GM12878 (cell line): ENCODE results near the gene ALDH3B2. TPM values are rescaled to one million over a fixed set of nuclear protein-coding genes. Genes with fewer than 3 reads are reported as not detected.

Source experiments
- ATAC-seq: fragments of 200-7000 bp; cut with Tn5 transposase; 3 replicates; pipeline ENCODE4 v1.9.1; 2020; ENCODE audit warnings: mild to moderate bottlenecking, moderate library complexity
- BruUV-seq: library from RNA; stranded (reverse); fragments of 400-500 nt; replicated peaks from 2 replicates; lab custom pipeline; 2021; lab: Mats Ljungman, UMichigan
- CTCF ChIA-PET: fragments of 300-600 bp; sonication (Branson Sonifier 250); formaldehyde crosslinking; extraction: SDS; loops from one replicate; lab custom pipeline; 2021; ENCODE audit warnings: inconsistent platforms; lab: Yijun Ruan, JAX
- POLR2A ChIA-PET: fragments of 350-600 bp; formaldehyde crosslinking; extraction: SDS; loops from one replicate; lab custom pipeline; 2021; ENCODE audit warnings: inconsistent platforms; lab: Charles Lee
- RAD21 ChIA-PET: fragments of 300-600 bp; sonication (Branson Sonifier 250); formaldehyde crosslinking; loops from one replicate; lab custom pipeline; 2023; ENCODE audit warnings: antibody characterized with exemption; ENCODE audit not compliant: unreplicated experiment; lab: Charles Lee
- SMC1A ChIA-PET: fragments of 300-600 bp; sonication (Branson Sonifier 250); formaldehyde crosslinking; loops from one replicate; lab custom pipeline; 2023; ENCODE audit not compliant: unreplicated experiment, uncharacterized antibody; lab: Charles Lee
- DNase-seq: peaks from one replicate; pipeline ENCODE4 v3.0.0-alpha.2; 2011; ENCODE audit warnings: low read depth, low spot score
- FAIRE-seq: peaks from 3 replicates; lab custom pipeline; 2011; peaks lifted over from hg19 to GRCh38; lab: Jason Lieb, UNC
- H2AFZ ChIP-seq: 2 replicates; pipeline ENCODE4 v1.6.0; 2011; ENCODE audit warnings: low read depth, low read length, control low read depth; ENCODE audit not compliant: control insufficient read depth
- H3K27ac ChIP-seq: 2 replicates; pipeline ENCODE4 v1.5.1; 2011; ENCODE audit warnings: control low read depth; ENCODE audit not compliant: control insufficient read depth, insufficient read depth
- H3K27me3 ChIP-seq, 2 experiments: replicated peaks in 1 of 2; 2 replicates each; pipeline versions ENCODE4 v1.6.0 to v1.6.1; 2011; ENCODE audit warnings: low read length in 1 of 2; ENCODE audit not compliant: control insufficient read depth in 2 of 2, insufficient read depth in 2 of 2
- H3K36me3 ChIP-seq, 2 experiments: 2 replicates each; pipeline ENCODE4 v1.5.1; 2011; ENCODE audit warnings: low read length in 1 of 2; ENCODE audit not compliant: control insufficient read depth in 2 of 2, insufficient read depth in 2 of 2
- H3K4me1 ChIP-seq: 2 replicates; pipeline ENCODE4 v1.6.1; 2011; ENCODE audit warnings: mild to moderate bottlenecking, low read length, moderate library complexity, mixed read lengths; ENCODE audit not compliant: control insufficient read depth, insufficient read depth
- H3K4me2 ChIP-seq: 2 replicates; pipeline ENCODE4 v1.6.0; 2011; ENCODE audit warnings: control low read depth; ENCODE audit not compliant: control insufficient read depth, insufficient read depth
- H3K4me3 ChIP-seq: fragments of 200-600 bp; sonication (generic); 2 replicates; pipeline ENCODE4 v1.5.1; 2016
- H3K79me2 ChIP-seq: 2 replicates; pipeline ENCODE4 v1.6.0; 2011; ENCODE audit warnings: low read length; ENCODE audit not compliant: control insufficient read depth, insufficient read depth
- H3K9ac ChIP-seq: 2 replicates; pipeline ENCODE4 v1.8.0; 2011; ENCODE audit warnings: low read length, control low read depth, mixed read lengths; ENCODE audit not compliant: control insufficient read depth, insufficient read depth
- H3K9me3 ChIP-seq: replicated peaks from 3 replicates; pipeline ENCODE4 v1.5.1; 2011; ENCODE audit warnings: mild to moderate bottlenecking, low read length; ENCODE audit not compliant: control insufficient read depth, insufficient read depth
- H4K20me1 ChIP-seq: 2 replicates; pipeline ENCODE4 v1.6.0; 2011; ENCODE audit not compliant: control insufficient read depth, insufficient read depth
- CBFB ChIP-seq: IDR thresholded peaks from 2 replicates; pipeline ENCODE4 v1.6.1; 2016; ENCODE audit warnings: antibody characterized with exemption, low read depth
- MEF2A ChIP-seq: IDR thresholded peaks from 2 replicates; pipeline ENCODE4 v1.6.1; 2011; ENCODE audit warnings: low read depth, mild to moderate bottlenecking, low read length, moderate library complexity; ENCODE audit not compliant: insufficient read depth
- SMARCA5 ChIP-seq: fragments of 450-650 bp; IDR thresholded peaks from 2 replicates; pipeline ENCODE4 v1.6.1; 2017; ENCODE audit warnings: mild to moderate bottlenecking
- TCF7 ChIP-seq: IDR thresholded peaks from 2 replicates; pipeline ENCODE4 v1.6.1; 2014; ENCODE audit warnings: antibody characterized with exemption, borderline replicate concordance
- WGBS: methylation state at CpG from one replicate; pipeline ENCODE4 v1.1.6; 2016; ENCODE audit warnings: low lambda C conversion rate; ENCODE audit not compliant: insufficient replicate concordance, insufficient coverage; ENCODE audit errors: missing lambda C conversion rate; 5-methylcytosine and 5-hydroxymethylcytosine counted together
- in situ Hi-C: fragments of 300-500 bp; cut with MboI; formaldehyde crosslinking; loops from 9 replicates; pipeline ENCODE4 v1.14.3; 2018; ENCODE audit warnings: mixed read lengths
- intact Hi-C: fragments of 100-400 bp; cut with micrococcal nuclease; formaldehyde crosslinking; loops from one replicate; pipeline ENCODE4 v1.14.2; 2022; ENCODE audit not compliant: unreplicated experiment
- polyA plus RNA-seq, 11 experiments: library from polyadenylated mRNA; depleted of rRNA in 4 of 11; unstranded in 6 of 11; stranded (reverse) in 5 of 11; fragments of >200 nt; fragmentation: Nextera tagmentation in 4 of 11; fragmentation: Illumina TruSeq in 1 of 11; extraction: Ambion mirVana in 4 of 11; extraction: Trizol in 1 of 11; gene quantifications; 1 replicate in 1 of 11; 2 replicates in 10 of 11; pipeline versions ENCODE4 v1.2.1 to v1.2.3, GENCODE V29; 2011 to 2016; ENCODE audit warnings: inconsistent platforms in 2 of 11, missing spikeins in 2 of 11, low read depth in 1 of 11
- total RNA-seq, 4 experiments: library from RNA; depleted of rRNA in 3 of 4; stranded (reverse); fragments of >200 nt in 3 of 4; fragmentation: Illumina TruSeq in 1 of 4; extraction: Trizol in 1 of 4; gene quantifications; 2 replicates each; pipeline versions ENCODE4 v1.2.1 to v1.2.3, GENCODE V29; 2013 to 2021
- TF ChIP-seq, protein P1 (sequence below), 3 experiments: IDR thresholded peaks in 2 of 3; conservative IDR thresholded peaks in 1 of 3; 2 replicates each; pipeline ENCODE4 v1.5.1; 2011; ENCODE audit warnings: low read depth in 3 of 3, low read length in 3 of 3, mild to moderate bottlenecking in 3 of 3, control low read depth in 2 of 3, moderate library complexity in 2 of 3, inconsistent platforms in 1 of 3, mixed read lengths in 1 of 3; ENCODE audit not compliant: control insufficient read depth in 2 of 3, insufficient read depth in 1 of 3; ENCODE audit errors: extremely low read depth in 1 of 3

ALDH3B2 gene
- total and polyA plus RNA-seq, 10 of the 15 experiments (the other 5 are each of a cell fraction or from before 2014, with no cell fraction given): 0.09 to 0.17 TPM; not detected in 8

GRCh38 chr11:67654225-67654624, 20.2 kb downstream of the ALDH3B2 start:
- Histone ChIP-seq H3K27ac (no peak overlapping the region), H3K9ac (no peak overlapping the region), H3K4me2 (no peak overlapping the region), H3K4me1 (peaks cover 42% of the 10 kb centered on the region), H4K20me1 (no peaks in the 10 kb centered on the region), H3K79me2 (no peaks in the 10 kb centered on the region), H2AFZ (no peak overlapping the region), H3K4me3 (no peak overlapping the region), H3K36me3 (no peaks in the 10 kb centered on the region), H3K27me3 (no peaks in the 10 kb centered on the region), H3K9me3 (peaks cover 8% of the 10 kb centered on the region)
- FAIRE-seq (no peak), DNase-seq (no peak), ATAC-seq (no peak)
- 71% methylated on average over 9 of the region's 9 CpGs for WGBS
- BruUV-seq: no TSS peak
- in situ Hi-C loops (no loop called here), intact Hi-C loops (no loop called here)
- TF ChIP-seq MEF2A (no peak), TCF7 (no peak), SMARCA5 (no peak), CBFB (no peak)
- TF ChIP-seq, protein P1, sequence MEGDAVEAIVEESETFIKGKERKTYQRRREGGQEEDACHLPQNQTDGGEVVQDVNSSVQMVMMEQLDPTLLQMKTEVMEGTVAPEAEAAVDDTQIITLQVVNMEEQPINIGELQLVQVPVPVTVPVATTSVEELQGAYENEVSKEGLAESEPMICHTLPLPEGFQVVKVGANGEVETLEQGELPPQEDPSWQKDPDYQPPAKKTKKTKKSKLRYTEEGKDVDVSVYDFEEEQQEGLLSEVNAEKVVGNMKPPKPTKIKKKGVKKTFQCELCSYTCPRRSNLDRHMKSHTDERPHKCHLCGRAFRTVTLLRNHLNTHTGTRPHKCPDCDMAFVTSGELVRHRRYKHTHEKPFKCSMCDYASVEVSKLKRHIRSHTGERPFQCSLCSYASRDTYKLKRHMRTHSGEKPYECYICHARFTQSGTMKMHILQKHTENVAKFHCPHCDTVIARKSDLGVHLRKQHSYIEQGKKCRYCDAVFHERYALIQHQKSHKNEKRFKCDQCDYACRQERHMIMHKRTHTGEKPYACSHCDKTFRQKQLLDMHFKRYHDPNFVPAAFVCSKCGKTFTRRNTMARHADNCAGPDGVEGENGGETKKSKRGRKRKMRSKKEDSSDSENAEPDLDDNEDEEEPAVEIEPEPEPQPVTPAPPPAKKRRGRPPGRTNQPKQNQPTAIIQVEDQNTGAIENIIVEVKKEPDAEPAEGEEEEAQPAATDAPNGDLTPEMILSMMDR (IDR thresholded peaks at IDR 0.05 in 2 of 3, conservative IDR thresholded peaks at IDR 0.05 in 1 of 3; ENCODE audit: control insufficient read depth in 2 of 3, extremely low read depth in 1 of 3, insufficient read depth in 1 of 3, low read depth in 3 of 3, low read length in 3 of 3): no peak
- ChIA-PET RAD21 (no interaction called here), SMC1A (interaction anchor here (6.3 kb wide), 1 partner anchor 25 kb away, joined by 52 read pairs; the partner anchor contains the start of gene NUDT8), CTCF (interaction anchor here (1.3 to 7.7 kb wide), 2 partner anchors 8 to 14 kb away, joined by 3 to 132 read pairs; partner anchors contain the start of gene ACY3), POLR2A (interaction anchor here (0.8 kb wide), 1 partner anchor 11 kb away, joined by 6 read pairs; no protein-coding TSS in a partner anchor)
